ENCODE data around the gene ARID2. TPM values are rescaled to one million over a fixed set of nuclear protein-coding genes. Genes with fewer than 3 reads are reported as not detected.

Gene ARID2
- total RNA-seq, 1 donor from 2014 or later: 25.1 TPM

GRCh38 chr12:45898094-45898493 is 168.6 kb downstream of the ARID2 start:
- Mint-ChIP-seq H3K9me3 (ENCODE audit: low read depth) (no peaks in the 10 kb centered on the region), H3K4me3 (ENCODE audit: unreplicated experiment) (no peak overlapping the region), H3K4me1 (ENCODE audit: low read depth) (peaks cover 7% of the 10 kb centered on the region), H3K36me3 (ENCODE audit: low read depth) (peaks cover 22% of the 10 kb centered on the region), H3K27me3 (ENCODE audit: low read depth) (no peaks in the 10 kb centered on the region), H3K27ac (ENCODE audit: unreplicated experiment) (no peak overlapping the region)
- TF ChIP-seq CTCF (IDR thresholded peaks at IDR 0.05): no peak
- no peak for DNase-seq (ENCODE audit: low spot score)

GRCh38 chr12:45907955-45908354 is 178.4 kb downstream of the ARID2 start:
- H3K4me1 Mint-ChIP-seq (ENCODE audit: low read depth): peaks cover 10% of the 10 kb centered on the region
- H3K4me3 Mint-ChIP-seq (ENCODE audit: unreplicated experiment): no peak overlapping the region
- H3K9me3 Mint-ChIP-seq (ENCODE audit: low read depth): no peaks in the 10 kb centered on the region
- DNase-seq (ENCODE audit: low spot score): no peak
- no peaks in the 10 kb centered on the region for H3K27me3 Mint-ChIP-seq (ENCODE audit: low read depth)
- H3K27ac Mint-ChIP-seq (ENCODE audit: unreplicated experiment): no peak overlapping the region
- TF ChIP-seq CTCF (IDR thresholded peaks at IDR 0.05): no peak
- H3K36me3 Mint-ChIP-seq (ENCODE audit: low read depth): peaks cover 3% of the 10 kb centered on the region

- Mint-ChIP-seq H3K36me3 (ENCODE audit: low read depth) (peaks cover 3% of the 10 kb centered on the region), H3K27ac (ENCODE audit: unreplicated experiment) (no peak overlapping the region), H3K27me3 (ENCODE audit: low read depth) (no peaks in the 10 kb centered on the region), H3K9me3 (ENCODE audit: low read depth) (no peaks in the 10 kb centered on the region), H3K4me3 (ENCODE audit: unreplicated experiment) (no peak overlapping the region), H3K4me1 (ENCODE audit: low read depth) (peaks cover 15% of the 10 kb centered on the region)
- DNase-seq (ENCODE audit: low spot score): no peak
- no peak for TF ChIP-seq CTCF (IDR thresholded peaks at IDR 0.05)
These were observed 179.7 kb downstream of the ARID2 start for GRCh38 chr12:45909041-45909713.

- no peak for DNase-seq (ENCODE audit: low spot score)
- Mint-ChIP-seq H3K36me3 (ENCODE audit: low read depth) (peaks cover 6% of the 10 kb centered on the region), H3K9me3 (ENCODE audit: low read depth) (no peaks in the 10 kb centered on the region), H3K4me1 (ENCODE audit: low read depth) (peaks cover 30% of the 10 kb centered on the region), H3K4me3 (ENCODE audit: unreplicated experiment) (no peak overlapping the region), H3K27ac (ENCODE audit: unreplicated experiment) (no peak overlapping the region), H3K27me3 (ENCODE audit: low read depth) (no peaks in the 10 kb centered on the region)
- TF ChIP-seq CTCF (IDR thresholded peaks at IDR 0.05): no peak
These were observed 183.3 kb downstream of the ARID2 start for GRCh38 chr12:45912774-45913173.

- H3K4me1 Mint-ChIP-seq (ENCODE audit: low read depth): peaks cover 30% of the 10 kb centered on the region
- no peaks in the 10 kb centered on the region for H3K9me3 Mint-ChIP-seq (ENCODE audit: low read depth)
- H3K36me3 Mint-ChIP-seq (ENCODE audit: low read depth): peaks cover 10% of the 10 kb centered on the region
- DNase-seq (ENCODE audit: low spot score): no peak
- no peak overlapping the region for H3K4me3 Mint-ChIP-seq (ENCODE audit: unreplicated experiment)
- no peak overlapping the region for H3K27ac Mint-ChIP-seq (ENCODE audit: unreplicated experiment)
- no peak for TF ChIP-seq CTCF (IDR thresholded peaks at IDR 0.05)
- H3K27me3 Mint-ChIP-seq (ENCODE audit: low read depth): no peaks in the 10 kb centered on the region
These were observed 184.1 kb downstream of the ARID2 start for GRCh38 chr12:45913631-45914030.

Data from chondrocyte (in vitro differentiated cells).